ENCODE measurements around the gene BBS4. TPM values are rescaled to one million over a fixed set of nuclear protein-coding genes. Genes with fewer than 3 reads are reported as not detected.

Gene BBS4
- polyA plus RNA-seq, 1 donor (not counting 4 experiments of a cell fraction or from before 2014, with no cell fraction given), result 16.5 TPM

- Histone ChIP-seq H3K79me2 (ENCODE audit: control insufficient read depth, insufficient read depth, low read length) (no peaks in the 10 kb centered on the region), H3K36me3 (ENCODE audit: control insufficient read depth in 2 of 2, extremely low read depth in 1 of 2, insufficient read depth in 2 of 2, low read length in 2 of 2) (peaks cover 3 to 4% of the 10 kb centered on the region in 2 experiments), H3K9ac (ENCODE audit: control insufficient read depth, extremely low read depth, insufficient read depth, low read length) (no peak overlapping the region), H2AFZ (ENCODE audit: control insufficient read depth, low read length) (no peak overlapping the region), H3K9me3 (ENCODE audit: control insufficient read depth, low read depth, low read length) (no peaks in the 10 kb centered on the region), H4K20me1 (ENCODE audit: control insufficient read depth, extremely low read depth, insufficient read depth, low read length) (no peaks in the 10 kb centered on the region), H3K27me3 (ENCODE audit: control insufficient read depth, extremely low read depth, insufficient read depth, low read length) (no peaks in the 10 kb centered on the region), H3K4me2 (ENCODE audit: control insufficient read depth, extremely low read depth, insufficient read depth, low read depth, low read length) (no peak overlapping the region), H3K27ac (ENCODE audit: control insufficient read depth, insufficient read depth, low read length) (no peak overlapping the region), H3K9me1 (ENCODE audit: control insufficient read depth, extremely low read depth, insufficient read depth, low read length) (no peaks in the 10 kb centered on the region), H3K4me1 (ENCODE audit: control insufficient read depth, extremely low read depth, insufficient read depth, low read length) (no peaks in the 10 kb centered on the region), H3K4me3 (ENCODE audit: control insufficient read depth in 2 of 3, extremely low read depth in 1 of 3, insufficient read depth in 2 of 3, low read depth in 1 of 3, low read length in 3 of 3) (no peak overlapping the region)
- no peak for FAIRE-seq
- dilution Hi-C loops (cut with MboI; ENCODE audit: extremely low pct_ligation_motif_present, low sequenced_read_pairs), result no loop called here
- TF ChIP-seq, protein P1, sequence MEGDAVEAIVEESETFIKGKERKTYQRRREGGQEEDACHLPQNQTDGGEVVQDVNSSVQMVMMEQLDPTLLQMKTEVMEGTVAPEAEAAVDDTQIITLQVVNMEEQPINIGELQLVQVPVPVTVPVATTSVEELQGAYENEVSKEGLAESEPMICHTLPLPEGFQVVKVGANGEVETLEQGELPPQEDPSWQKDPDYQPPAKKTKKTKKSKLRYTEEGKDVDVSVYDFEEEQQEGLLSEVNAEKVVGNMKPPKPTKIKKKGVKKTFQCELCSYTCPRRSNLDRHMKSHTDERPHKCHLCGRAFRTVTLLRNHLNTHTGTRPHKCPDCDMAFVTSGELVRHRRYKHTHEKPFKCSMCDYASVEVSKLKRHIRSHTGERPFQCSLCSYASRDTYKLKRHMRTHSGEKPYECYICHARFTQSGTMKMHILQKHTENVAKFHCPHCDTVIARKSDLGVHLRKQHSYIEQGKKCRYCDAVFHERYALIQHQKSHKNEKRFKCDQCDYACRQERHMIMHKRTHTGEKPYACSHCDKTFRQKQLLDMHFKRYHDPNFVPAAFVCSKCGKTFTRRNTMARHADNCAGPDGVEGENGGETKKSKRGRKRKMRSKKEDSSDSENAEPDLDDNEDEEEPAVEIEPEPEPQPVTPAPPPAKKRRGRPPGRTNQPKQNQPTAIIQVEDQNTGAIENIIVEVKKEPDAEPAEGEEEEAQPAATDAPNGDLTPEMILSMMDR (optimal IDR thresholded peaks at IDR 0.05 in 1 of 3, IDR thresholded peaks at IDR 0.05 in 1 of 3, conservative IDR thresholded peaks at IDR 0.05 in 1 of 3; ENCODE audit: extremely low read depth in 1 of 3, insufficient read depth in 2 of 3, low read length in 3 of 3), result no peak
- no peak for TF ChIP-seq EZH2 (IDR thresholded peaks at IDR 0.05; ENCODE audit: low read length)
- no peak for DNase-seq (ENCODE audit: low read depth, low spot score)
Measured at GRCh38 chr15:72732516-72732915, 46.5 kb downstream of the BBS4 start.

DNA sequence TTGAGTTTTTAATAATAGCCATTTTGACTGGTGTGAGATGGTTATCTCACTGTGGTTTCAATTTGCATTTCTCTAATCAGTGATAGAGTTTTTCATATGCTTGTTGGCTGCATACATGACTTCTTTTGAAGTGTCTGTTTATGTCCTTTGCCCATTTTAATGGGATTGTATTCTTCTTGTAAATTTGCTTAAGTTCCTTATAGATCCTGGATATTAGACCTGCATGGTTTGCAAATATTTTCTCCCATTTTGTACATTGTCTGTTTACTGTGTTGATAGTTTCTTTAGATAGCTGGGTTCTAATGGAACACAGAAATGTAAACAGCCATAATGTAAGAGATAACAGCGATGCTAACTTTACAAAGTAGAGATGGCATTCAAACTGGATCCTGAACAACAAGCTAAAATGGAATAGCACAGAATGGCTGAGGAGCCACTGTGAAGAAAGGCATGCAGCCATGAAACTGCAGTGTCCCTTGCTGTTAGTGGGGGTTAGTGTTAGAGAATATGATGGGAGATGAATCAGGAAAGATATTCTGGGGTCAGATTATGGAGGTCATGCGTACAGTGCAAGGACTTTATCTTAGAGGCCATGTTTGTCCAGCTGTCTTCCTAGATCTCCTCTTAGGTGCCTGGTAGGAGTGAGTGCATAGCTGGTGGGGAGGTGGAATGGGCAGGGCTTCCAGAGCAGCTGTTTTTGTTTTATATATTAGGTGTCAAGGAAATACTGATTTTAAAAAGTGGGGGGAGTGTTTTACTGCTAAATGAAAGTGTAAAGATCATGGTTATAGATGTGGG is 48.1 kb downstream of the BBS4 start:
- H3K4me1 ChIP-seq (ENCODE audit: control insufficient read depth, extremely low read depth, insufficient read depth, low read length), result no peaks in the 10 kb centered on the region
- no peak overlapping the region for H3K4me2 ChIP-seq (ENCODE audit: control insufficient read depth, extremely low read depth, insufficient read depth, low read depth, low read length)
- no peak overlapping the region for H3K9ac ChIP-seq (ENCODE audit: control insufficient read depth, extremely low read depth, insufficient read depth, low read length)
- FAIRE-seq, result no peak
- H3K36me3 ChIP-seq (ENCODE audit: control insufficient read depth in 2 of 2, extremely low read depth in 1 of 2, insufficient read depth in 2 of 2, low read length in 2 of 2), result peaks cover 4 to 7% of the 10 kb centered on the region in 2 experiments
- dilution Hi-C loops (cut with MboI; ENCODE audit: extremely low pct_ligation_motif_present, low sequenced_read_pairs), result no loop called here
- no peaks in the 10 kb centered on the region for H3K27me3 ChIP-seq (ENCODE audit: control insufficient read depth, extremely low read depth, insufficient read depth, low read length)
- H3K27ac ChIP-seq (ENCODE audit: control insufficient read depth, insufficient read depth, low read length), result no peak overlapping the region
- H3K9me1 ChIP-seq (ENCODE audit: control insufficient read depth, extremely low read depth, insufficient read depth, low read length), result peaks cover 2% of the 10 kb centered on the region
- H4K20me1 ChIP-seq (ENCODE audit: control insufficient read depth, extremely low read depth, insufficient read depth, low read length), result no peaks in the 10 kb centered on the region
- H3K9me3 ChIP-seq (ENCODE audit: control insufficient read depth, low read depth, low read length), result no peaks in the 10 kb centered on the region
- DNase-seq (ENCODE audit: low read depth, low spot score), result no peak
- H2AFZ ChIP-seq (ENCODE audit: control insufficient read depth, low read length), result no peak overlapping the region
- H3K79me2 ChIP-seq (ENCODE audit: control insufficient read depth, insufficient read depth, low read length), result no peaks in the 10 kb centered on the region
- TF ChIP-seq, protein P1 (optimal IDR thresholded peaks at IDR 0.05 in 1 of 3, IDR thresholded peaks at IDR 0.05 in 1 of 3, conservative IDR thresholded peaks at IDR 0.05 in 1 of 3; ENCODE audit: extremely low read depth in 1 of 3, insufficient read depth in 2 of 3, low read length in 3 of 3), result no peak
- no peak for TF ChIP-seq EZH2 (IDR thresholded peaks at IDR 0.05; ENCODE audit: low read length)
- H3K4me3 ChIP-seq (ENCODE audit: control insufficient read depth in 2 of 3, extremely low read depth in 1 of 3, insufficient read depth in 2 of 3, low read depth in 1 of 3, low read length in 3 of 3), result no peak overlapping the region

Data from keratinocyte (primary cell).